ENCODE data around the gene TMEM248. TPM values are rescaled to one million over a fixed set of nuclear protein-coding genes. Genes with fewer than 3 reads are reported as not detected.
"Not testable (repeated sequence)": the region's sequence is repeated elsewhere in the genome, so short reads cannot be mapped to it uniquely, and the experiment has no call there.

TMEM248 gene
- total RNA-seq, 3 donors from 2014 or later = 89.7 to 91.8 (median 91.8) TPM

DNA sequence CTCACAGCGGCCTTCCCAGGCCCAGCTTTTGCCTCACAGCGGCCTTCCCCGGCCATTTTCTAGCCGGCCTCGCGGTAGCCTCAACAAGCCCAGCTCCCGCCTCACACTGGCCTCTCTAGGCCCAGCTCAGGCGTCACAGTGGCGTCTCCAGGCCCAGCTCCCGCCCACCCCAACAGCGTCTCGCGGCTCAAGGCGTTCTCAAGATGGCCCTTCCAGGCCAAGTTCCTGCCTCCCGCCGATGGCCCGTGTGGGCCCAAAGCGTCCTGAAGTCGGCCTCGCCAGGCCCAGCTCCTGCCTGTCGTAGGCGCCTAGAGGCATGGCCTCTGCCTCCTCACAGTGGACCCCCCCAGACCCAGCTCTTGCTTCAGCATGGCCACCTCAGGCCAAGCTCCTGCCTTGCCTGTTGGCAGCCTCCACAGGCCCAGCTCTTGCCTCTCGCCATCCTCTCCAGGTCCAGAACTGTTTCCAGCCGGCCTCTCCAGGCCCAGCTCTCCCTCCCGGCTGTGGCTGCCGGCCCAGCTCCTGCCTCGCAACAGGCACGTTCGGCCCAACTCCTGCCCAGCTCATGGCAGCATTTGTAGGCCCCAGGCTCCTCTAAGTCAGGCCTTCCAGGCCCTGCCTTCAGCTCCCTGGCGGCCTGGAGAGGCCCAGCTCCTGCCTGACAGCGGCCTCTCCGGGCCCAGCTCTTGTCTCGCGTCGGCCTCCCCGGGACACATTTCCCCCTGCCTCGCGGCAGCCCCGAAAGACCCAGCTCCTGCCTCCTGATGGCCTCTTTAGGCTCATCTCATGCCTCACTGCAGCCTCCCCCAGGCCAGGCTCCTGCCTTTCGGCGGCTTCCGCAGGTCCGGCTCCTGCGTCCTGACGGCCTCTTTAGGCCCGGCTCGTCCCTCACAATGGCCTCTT is 18.8 kb upstream of the TMEM248 start:
- no peak for ATAC-seq
- DNase-seq = no peak
- no peak overlapping the region for H3K4me3 Mint-ChIP-seq
- no peaks in the 10 kb centered on the region for H3K9me3 Mint-ChIP-seq
- H3K27me3 Mint-ChIP-seq (ENCODE audit: low read depth) = no peaks in the 10 kb centered on the region
- H3K4me1 Mint-ChIP-seq (ENCODE audit: low read depth) = no peaks in the 10 kb centered on the region
- H3K36me3 Mint-ChIP-seq (ENCODE audit: insufficient read depth) = peaks cover 4% of the 10 kb centered on the region

GRCh38 chr7:66902844-66903180 is 18.2 kb upstream of the TMEM248 start:
- no peak for ATAC-seq
- peaks cover 4% of the 10 kb centered on the region for H3K36me3 Mint-ChIP-seq (ENCODE audit: insufficient read depth)
- H3K4me3 Mint-ChIP-seq = no peak overlapping the region
- H3K27me3 Mint-ChIP-seq (ENCODE audit: low read depth) = no peaks in the 10 kb centered on the region
- no peaks in the 10 kb centered on the region for H3K9me3 Mint-ChIP-seq
- DNase-seq = no peak
- H3K4me1 Mint-ChIP-seq (ENCODE audit: low read depth) = no peaks in the 10 kb centered on the region

DNA sequence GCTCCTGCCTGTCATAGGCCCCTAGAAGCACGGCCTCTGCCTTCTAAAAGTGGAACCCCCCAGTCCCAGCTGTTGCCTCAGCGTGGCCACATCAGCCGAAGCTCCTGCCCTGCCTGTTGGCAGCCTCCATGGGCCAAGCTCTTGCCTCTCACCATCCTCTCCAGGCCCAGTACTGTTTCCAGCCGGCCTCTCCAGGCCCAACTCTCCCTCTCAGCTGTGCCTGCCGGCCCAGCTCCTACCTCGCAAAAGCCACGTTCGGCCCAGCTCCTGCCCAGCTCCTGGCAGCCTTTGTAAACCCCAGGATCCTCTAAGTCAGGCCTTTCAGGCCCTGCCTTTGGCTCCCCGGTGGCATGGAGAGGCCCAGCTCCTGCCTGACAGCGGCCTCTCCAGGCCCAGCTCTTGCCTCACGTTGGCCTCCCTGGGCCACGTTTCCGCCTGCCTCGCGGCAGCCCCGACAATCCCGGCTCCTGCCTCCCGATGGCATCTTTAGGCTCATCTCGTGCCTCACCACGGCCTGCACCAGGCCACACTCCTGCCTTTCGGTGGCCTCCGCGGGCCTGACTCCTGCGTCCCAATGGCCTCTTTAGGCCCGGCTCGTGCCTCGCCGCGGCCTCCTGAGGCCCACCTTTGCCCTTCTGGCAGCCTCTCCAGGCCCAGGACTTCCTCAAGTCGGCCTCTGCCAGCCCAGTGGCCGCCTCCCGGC is 17.5 kb upstream of the TMEM248 start:
- no peak overlapping the region for H3K4me3 Mint-ChIP-seq
- H3K4me1 Mint-ChIP-seq (ENCODE audit: low read depth) = no peaks in the 10 kb centered on the region
- ATAC-seq (no peak), DNase-seq (no peak)
- no peaks in the 10 kb centered on the region for H3K9me3 Mint-ChIP-seq
- H3K27me3 Mint-ChIP-seq (ENCODE audit: low read depth) = no peaks in the 10 kb centered on the region
- H3K36me3 Mint-ChIP-seq (ENCODE audit: insufficient read depth) = peaks cover 4% of the 10 kb centered on the region

- Mint-ChIP-seq H3K4me1 (ENCODE audit: low read depth) (no peaks in the 10 kb centered on the region), H3K9me3 (no peaks in the 10 kb centered on the region), H3K36me3 (ENCODE audit: insufficient read depth) (peaks cover 4% of the 10 kb centered on the region), H3K4me3 (no peak overlapping the region), H3K27me3 (ENCODE audit: low read depth) (no peaks in the 10 kb centered on the region)
- ATAC-seq = no peak
- DNase-seq = no peak
Measured at GRCh38 chr7:66904063-66904593, 16.9 kb upstream of the TMEM248 start.

DNA sequence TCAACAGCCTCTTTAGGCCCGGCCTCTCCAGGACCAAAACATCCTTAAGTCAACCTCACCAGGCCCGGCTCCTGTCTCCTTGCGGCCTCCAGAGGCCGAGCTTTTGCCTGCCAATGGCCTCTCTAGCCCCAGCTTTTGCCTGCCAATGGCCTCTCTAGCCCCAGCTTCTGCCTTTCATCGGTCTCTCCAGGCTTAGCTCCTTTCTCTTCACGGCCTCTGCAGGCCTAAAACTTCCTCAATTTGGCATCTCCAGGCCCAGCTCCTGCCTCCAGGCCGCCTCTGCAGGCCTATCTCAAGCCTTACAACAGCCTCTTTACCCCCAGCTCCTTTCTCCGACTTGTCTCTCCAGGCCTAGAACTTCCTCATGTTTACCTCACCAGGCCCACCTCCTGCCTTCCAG is 15.7 kb upstream of the TMEM248 start:
- DNase-seq = no peak
- Mint-ChIP-seq H3K36me3 (ENCODE audit: insufficient read depth) (peaks cover 4% of the 10 kb centered on the region), H3K4me3 (no peak overlapping the region), H3K27me3 (ENCODE audit: low read depth) (no peaks in the 10 kb centered on the region), H3K4me1 (ENCODE audit: low read depth) (no peaks in the 10 kb centered on the region), H3K9me3 (no peaks in the 10 kb centered on the region)
- ATAC-seq = no peak

GRCh38 chr7:66905689-66906088 is 15.3 kb upstream of the TMEM248 start:
- no peak for DNase-seq

GRCh38 chr7:66907731-66908130 is 13.3 kb upstream of the TMEM248 start:
- Mint-ChIP-seq H3K4me3 (no peak overlapping the region), H3K27me3 (ENCODE audit: low read depth) (no peaks in the 10 kb centered on the region), H3K36me3 (ENCODE audit: insufficient read depth) (peaks cover 4% of the 10 kb centered on the region), H3K9me3 (no peaks in the 10 kb centered on the region), H3K4me1 (ENCODE audit: low read depth) (no peaks in the 10 kb centered on the region)
- DNase-seq (no peak), ATAC-seq (no peak)

More at GRCh38 chr7:66905689-66906088, 15.3 kb upstream of the TMEM248 start:
- Mint-ChIP-seq H3K27me3 (ENCODE audit: low read depth) (no peaks in the 10 kb centered on the region), H3K36me3 (ENCODE audit: insufficient read depth) (peaks cover 4% of the 10 kb centered on the region), H3K9me3 (no peaks in the 10 kb centered on the region), H3K4me3 (no peak overlapping the region), H3K4me1 (ENCODE audit: low read depth) (no peaks in the 10 kb centered on the region)
- no peak for ATAC-seq

DNA sequence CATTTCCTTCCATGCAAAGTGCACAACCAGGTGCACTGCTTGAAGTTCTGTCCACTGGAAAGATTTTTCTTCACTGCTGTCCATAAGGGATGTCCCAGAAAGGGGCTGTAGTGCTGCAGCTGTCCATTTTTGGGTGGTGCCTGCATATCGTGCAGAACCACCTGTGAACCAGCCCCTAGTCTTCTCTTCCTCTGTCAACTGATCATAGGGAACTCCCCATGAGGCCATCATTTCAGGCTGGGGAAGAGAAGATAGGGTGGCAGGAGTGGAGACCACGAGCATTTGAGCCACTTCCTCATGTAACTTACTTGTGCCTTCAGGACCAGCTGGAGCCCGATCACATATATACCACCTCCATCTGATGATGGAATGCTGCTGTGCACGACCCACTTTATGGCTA is 12.4 kb upstream of the TMEM248 start:
- H3K36me3 Mint-ChIP-seq (ENCODE audit: insufficient read depth); H3K4me1 Mint-ChIP-seq (ENCODE audit: low read depth); ATAC-seq; H3K27me3 Mint-ChIP-seq (ENCODE audit: low read depth); DNase-seq; H3K9me3 Mint-ChIP-seq; H3K4me3 Mint-ChIP-seq: not testable (repeated sequence)

DNA sequence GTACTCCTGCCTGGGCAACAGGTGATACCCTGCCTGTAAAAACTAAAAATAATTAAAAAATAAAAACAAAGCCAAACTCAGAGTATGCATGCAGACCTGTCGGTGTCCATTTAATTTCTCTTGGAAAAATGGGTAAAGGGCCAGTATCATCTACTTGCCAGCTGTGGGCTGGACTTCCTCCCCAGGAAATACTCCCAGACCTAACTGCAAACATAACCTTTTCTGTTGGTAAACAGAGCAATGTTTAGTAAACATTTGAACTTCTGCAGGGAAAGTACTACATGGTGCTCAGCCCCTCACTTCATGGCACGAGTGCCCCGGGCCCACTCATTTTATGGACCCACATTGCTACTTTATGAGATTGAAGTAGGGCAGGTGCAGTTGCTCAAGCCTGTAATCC is 10.2 kb upstream of the TMEM248 start:
- no peaks in the 10 kb centered on the region for H3K36me3 Mint-ChIP-seq (ENCODE audit: insufficient read depth)

GRCh38 chr7:66911191-66911590 is 9.8 kb upstream of the TMEM248 start:
- H3K27me3 Mint-ChIP-seq (ENCODE audit: low read depth); DNase-seq; H3K9me3 Mint-ChIP-seq; ATAC-seq; H3K36me3 Mint-ChIP-seq (ENCODE audit: insufficient read depth); H3K4me1 Mint-ChIP-seq (ENCODE audit: low read depth); H3K4me3 Mint-ChIP-seq: not testable (repeated sequence)

More for the DNA sequence above, 10.2 kb upstream of the TMEM248 start:
- no peaks in the 10 kb centered on the region for H3K27me3 Mint-ChIP-seq (ENCODE audit: low read depth)
- H3K4me3 Mint-ChIP-seq = no peak overlapping the region
- H3K9me3 Mint-ChIP-seq = no peaks in the 10 kb centered on the region
- no peak for DNase-seq
- no peaks in the 10 kb centered on the region for H3K4me1 Mint-ChIP-seq (ENCODE audit: low read depth)
- ATAC-seq = no peak

- H3K27me3 Mint-ChIP-seq (ENCODE audit: low read depth) = no peaks in the 10 kb centered on the region
- H3K36me3 Mint-ChIP-seq (ENCODE audit: insufficient read depth) = no peaks in the 10 kb centered on the region
- H3K4me1 Mint-ChIP-seq (ENCODE audit: low read depth) = no peaks in the 10 kb centered on the region
- no peaks in the 10 kb centered on the region for H3K9me3 Mint-ChIP-seq
- no peak overlapping the region for H3K4me3 Mint-ChIP-seq
- ATAC-seq (no peak), DNase-seq (no peak)
Measured at GRCh38 chr7:66912195-66912594, 8.8 kb upstream of the TMEM248 start.

GRCh38 chr7:66913118-66914037 is 7.6 kb upstream of the TMEM248 start:
- Mint-ChIP-seq H3K36me3 (ENCODE audit: insufficient read depth) (no peaks in the 10 kb centered on the region), H3K9me3 (no peaks in the 10 kb centered on the region), H3K27me3 (ENCODE audit: low read depth) (no peaks in the 10 kb centered on the region), H3K4me1 (ENCODE audit: low read depth) (no peaks in the 10 kb centered on the region), H3K4me3 (no peak overlapping the region)
- ATAC-seq (no peak), DNase-seq (no peak)

GRCh38 chr7:66917904-66918303 is 3.1 kb upstream of the TMEM248 start:
- H3K4me1 Mint-ChIP-seq (ENCODE audit: low read depth) = peaks cover 14% of the 10 kb centered on the region
- not testable (repeated sequence) for H3K9me3 Mint-ChIP-seq; H3K27me3 Mint-ChIP-seq (ENCODE audit: low read depth); H3K4me3 Mint-ChIP-seq; DNase-seq; H3K36me3 Mint-ChIP-seq (ENCODE audit: insufficient read depth); ATAC-seq

GRCh38 chr7:66919304-66919703 is 1.7 kb upstream of the TMEM248 start:
- H3K36me3 Mint-ChIP-seq (ENCODE audit: insufficient read depth) = no peaks in the 10 kb centered on the region
- no peaks in the 10 kb centered on the region for H3K9me3 Mint-ChIP-seq
- H3K4me1 Mint-ChIP-seq (ENCODE audit: low read depth) = peaks cover 25% of the 10 kb centered on the region
- no peaks in the 10 kb centered on the region for H3K27me3 Mint-ChIP-seq (ENCODE audit: low read depth)
- no peak overlapping the region for H3K4me3 Mint-ChIP-seq
- DNase-seq (no peak), ATAC-seq (no peak)

All from activated T-cell treated with anti-CD3 and anti-CD28 coated beads, Interleukin-2, amount 50 U/mL, for 4 hours (primary cell).